ENCODE data around the gene ZFAND2A. TPM values are rescaled to one million over a fixed set of nuclear protein-coding genes. Genes with fewer than 3 reads are reported as not detected.
"Not testable (repeated sequence)": the region's sequence is repeated elsewhere in the genome, so short reads cannot be mapped to it uniquely, and the experiment has no call there.

The ZFAND2A gene
- total RNA-seq, 1 donor from 2014 or later, result 17.2 TPM

DNA sequence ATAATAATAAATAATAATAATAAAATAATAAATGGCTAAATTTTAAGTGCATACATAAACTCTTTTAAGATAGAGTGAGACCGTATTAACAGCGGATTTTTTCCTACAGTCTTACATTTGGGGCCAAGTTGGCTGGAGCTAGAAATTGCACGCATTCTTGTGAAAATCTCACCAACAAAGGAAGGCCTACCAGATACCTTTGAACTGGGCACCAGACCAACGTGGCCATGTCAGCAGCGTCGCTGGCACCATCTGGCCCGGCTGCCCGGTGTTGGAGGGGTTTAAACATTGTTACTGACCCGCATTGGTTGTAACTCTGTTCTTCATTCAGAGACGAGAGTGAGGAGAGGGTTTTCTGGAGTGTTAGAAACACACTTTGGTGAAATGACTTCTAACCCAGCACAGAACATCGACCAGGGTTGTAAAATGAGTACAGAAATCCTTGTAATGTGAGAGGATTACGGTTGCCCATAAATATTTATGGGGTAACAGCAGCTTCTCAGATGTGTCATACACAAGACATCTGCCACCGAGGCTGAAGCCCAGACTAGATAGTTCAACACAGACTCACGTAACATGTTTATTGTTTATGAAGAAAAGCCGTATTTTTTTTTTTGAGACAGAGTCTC lies 38.1 kb upstream of the ZFAND2A start:
- TF ChIP-seq, protein P1, sequence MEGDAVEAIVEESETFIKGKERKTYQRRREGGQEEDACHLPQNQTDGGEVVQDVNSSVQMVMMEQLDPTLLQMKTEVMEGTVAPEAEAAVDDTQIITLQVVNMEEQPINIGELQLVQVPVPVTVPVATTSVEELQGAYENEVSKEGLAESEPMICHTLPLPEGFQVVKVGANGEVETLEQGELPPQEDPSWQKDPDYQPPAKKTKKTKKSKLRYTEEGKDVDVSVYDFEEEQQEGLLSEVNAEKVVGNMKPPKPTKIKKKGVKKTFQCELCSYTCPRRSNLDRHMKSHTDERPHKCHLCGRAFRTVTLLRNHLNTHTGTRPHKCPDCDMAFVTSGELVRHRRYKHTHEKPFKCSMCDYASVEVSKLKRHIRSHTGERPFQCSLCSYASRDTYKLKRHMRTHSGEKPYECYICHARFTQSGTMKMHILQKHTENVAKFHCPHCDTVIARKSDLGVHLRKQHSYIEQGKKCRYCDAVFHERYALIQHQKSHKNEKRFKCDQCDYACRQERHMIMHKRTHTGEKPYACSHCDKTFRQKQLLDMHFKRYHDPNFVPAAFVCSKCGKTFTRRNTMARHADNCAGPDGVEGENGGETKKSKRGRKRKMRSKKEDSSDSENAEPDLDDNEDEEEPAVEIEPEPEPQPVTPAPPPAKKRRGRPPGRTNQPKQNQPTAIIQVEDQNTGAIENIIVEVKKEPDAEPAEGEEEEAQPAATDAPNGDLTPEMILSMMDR (conservative IDR thresholded peaks at IDR 0.05; ENCODE audit: low read depth, low read length), result no peak
- no peak overlapping the region for H3K4me3 ChIP-seq (ENCODE audit: low read depth, low read length)
- DNase-seq (ENCODE audit: low read depth), result no peak

DNA sequence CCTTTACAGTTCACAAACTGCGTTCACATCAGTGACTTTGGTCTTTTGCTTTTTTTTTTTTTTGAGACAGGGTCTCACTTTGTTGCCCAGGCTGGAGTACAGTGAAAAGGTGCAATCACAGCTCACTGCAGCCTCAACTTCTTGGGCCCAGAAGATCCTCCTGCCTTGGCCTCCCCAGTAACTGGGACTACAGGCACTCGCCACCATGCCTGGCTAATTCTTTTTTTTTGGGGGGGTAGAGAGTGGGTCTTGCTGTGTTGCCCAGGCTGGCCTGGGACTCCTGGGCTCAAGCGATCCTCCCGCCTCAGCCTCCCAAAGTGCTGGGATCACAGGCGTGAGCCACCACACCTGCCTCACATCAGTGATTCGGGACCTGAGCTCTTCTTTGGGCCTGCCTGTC lies 37.0 kb upstream of the ZFAND2A start:
- TF ChIP-seq, protein P1 (conservative IDR thresholded peaks at IDR 0.05; ENCODE audit: low read depth, low read length), result no peak
- no peak for DNase-seq (ENCODE audit: low read depth)
- no peak overlapping the region for H3K4me3 ChIP-seq (ENCODE audit: low read depth, low read length)

DNA sequence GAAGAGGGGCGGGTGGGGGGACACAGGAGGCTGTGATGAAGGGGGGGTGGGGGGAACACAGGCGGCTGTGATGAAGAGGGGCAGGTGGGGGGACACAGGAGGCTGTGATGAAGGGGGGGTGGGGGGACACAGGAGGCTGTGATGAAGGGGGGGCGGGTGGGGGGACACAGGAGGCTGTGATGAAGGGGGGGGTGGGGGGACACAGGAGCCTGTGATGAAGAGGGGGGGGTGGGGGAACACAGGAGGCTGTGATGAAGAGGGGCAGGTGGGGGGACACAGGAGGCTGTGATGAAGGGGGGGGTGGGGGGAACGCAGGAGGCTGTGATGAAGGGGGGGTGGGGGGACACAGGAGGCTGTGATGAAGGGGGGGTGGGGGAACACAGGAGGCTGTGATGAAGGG lies 36.4 kb upstream of the ZFAND2A start:
- H3K4me3 ChIP-seq (ENCODE audit: low read depth, low read length); DNase-seq (ENCODE audit: low read depth): not testable (repeated sequence)

DNA sequence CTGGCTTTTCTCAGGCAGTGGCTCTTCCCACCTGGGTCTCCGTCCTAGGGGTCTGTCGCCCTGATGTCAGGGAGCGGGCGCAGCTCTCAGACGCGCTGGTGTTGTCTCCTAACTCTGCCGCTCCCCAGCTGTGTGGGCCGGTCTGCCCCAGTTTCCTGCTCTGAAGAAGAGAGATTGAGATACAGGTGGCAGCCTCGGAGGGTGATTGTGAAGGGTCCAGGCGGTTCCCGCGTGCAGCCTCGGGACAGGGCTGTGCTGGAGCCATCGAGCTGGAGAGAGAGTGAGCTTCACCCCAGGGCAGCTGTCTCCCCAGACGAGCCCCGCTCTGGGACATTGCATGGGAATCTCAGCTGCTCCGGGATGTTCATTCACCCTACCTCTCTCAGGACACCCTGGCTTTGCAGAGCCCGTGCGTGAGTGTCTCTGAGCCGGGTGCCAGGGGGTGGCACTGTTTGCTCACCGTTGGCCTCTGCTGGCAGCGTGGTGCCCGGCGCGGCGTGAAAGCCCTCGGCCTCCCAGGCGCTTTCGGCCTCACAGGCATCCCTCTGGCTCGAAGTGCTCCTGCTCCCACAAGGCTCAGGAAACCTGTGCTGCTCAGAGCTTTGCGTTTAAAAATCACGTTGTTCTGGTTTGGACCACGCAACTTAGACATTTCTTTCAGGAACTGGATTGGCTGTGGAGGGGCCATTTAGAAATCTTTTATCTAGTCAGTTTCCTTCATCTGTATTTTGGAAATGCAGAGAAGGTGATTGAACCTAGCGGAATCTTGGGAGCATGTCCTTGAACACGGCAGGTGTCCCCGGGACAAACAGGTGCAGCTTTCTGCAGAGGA lies 33.8 kb upstream of the ZFAND2A start:
- TF ChIP-seq, protein P1 (conservative IDR thresholded peaks at IDR 0.05; ENCODE audit: low read depth, low read length), result peak; percentile 81
- no peak for DNase-seq (ENCODE audit: low read depth)
- no peak overlapping the region for H3K4me3 ChIP-seq (ENCODE audit: low read depth, low read length)

DNA sequence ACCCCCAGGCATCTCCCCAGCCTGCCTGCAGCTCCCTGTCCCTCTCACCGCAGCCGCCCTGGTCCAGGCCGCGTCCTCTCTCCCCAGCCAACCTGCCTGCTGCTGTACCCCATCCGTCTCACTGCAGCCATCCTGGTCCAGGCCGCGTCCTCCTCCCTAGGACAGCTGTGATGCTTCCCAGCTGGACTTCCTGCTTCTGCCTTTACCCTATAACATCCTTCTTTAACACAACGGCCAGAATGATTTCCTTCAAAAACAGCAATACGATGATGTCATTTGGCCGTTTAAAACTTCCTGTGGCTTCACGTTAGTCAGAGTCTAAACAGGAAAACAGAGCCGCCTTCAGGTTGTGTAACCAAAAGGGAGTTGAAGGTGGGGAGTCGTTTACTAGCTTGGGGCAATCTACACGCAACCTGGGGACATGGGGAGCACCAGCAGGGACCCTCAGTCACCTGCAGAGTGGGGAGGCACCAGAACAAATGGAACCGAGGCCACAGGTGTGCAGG lies 32.2 kb upstream of the ZFAND2A start:
- TF ChIP-seq, protein P1 (conservative IDR thresholded peaks at IDR 0.05; ENCODE audit: low read depth, low read length), result no peak
- no peak for DNase-seq (ENCODE audit: low read depth)
- no peak overlapping the region for H3K4me3 ChIP-seq (ENCODE audit: low read depth, low read length)

DNA sequence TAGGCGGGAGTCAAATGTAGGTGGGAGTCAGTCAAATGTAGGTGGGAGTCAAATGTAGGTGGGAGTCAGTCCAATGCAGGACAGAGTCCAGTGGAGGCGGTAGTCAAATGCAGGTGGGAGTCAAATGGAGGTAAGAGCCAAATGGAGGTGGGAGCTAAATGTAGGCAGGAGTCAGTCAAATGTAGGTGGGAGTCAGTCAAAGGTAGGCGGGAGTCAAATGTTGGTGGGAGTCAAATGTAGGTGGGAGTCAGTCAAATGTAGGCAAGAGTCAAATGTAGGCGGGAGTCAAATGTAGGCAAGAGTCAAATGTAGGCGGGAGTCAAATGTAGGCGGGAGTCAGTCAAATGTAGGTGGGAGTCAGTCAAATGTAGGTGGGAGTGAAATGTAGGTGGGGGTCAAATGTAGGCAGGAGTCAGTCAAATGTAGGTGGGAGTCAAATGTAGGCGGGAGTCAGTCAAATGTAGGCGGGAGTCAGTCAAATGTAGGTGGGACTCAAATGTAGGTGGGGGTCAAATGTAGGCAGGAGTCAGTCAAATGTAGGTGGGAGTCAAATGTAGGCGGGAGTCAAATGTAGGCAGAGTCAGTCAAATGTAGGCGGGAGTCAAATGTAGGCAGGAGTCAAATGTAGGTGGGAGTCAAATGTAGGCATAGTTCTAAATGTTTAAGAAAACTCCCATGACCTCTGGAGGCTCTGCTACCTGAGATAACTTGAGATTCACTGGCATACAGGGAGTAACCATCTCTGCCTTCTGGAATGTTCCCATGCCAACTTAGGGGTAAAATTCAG lies 30.2 kb upstream of the ZFAND2A start:
- H3K4me3 ChIP-seq (ENCODE audit: low read depth, low read length), result no peak overlapping the region
- no peak for DNase-seq (ENCODE audit: low read depth)
- TF ChIP-seq, protein P1 (conservative IDR thresholded peaks at IDR 0.05; ENCODE audit: low read depth, low read length), result no peak

DNA sequence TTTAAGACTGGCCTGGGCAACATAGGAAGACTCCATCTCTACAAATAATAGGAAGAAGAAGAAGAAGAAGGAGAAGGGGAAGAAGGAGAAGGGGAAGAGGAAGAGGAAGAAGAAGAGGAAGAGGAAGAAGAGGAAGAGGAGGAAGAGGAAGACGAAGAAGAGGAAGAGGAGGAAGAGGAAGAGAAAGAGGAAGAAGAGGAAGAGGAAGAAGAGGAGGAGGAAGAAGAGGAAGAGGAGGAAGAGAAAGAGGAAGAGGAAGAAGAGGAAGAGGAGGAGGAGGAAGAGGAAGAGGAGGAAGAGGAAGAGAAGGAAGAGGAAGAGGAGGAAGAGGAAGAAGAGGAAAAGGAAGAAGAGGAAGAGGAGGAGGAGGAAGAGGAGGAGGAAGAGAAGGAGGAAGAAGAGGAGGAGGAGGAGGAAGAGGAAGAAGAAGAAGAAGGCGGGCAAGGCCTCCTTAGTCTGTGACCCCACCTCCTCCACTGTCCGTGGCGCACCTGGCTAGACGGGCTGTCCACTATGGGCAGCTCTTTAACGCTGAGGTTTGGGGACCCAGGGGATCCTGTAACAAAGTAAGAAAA lies 28.8 kb upstream of the ZFAND2A start:
- DNase-seq (ENCODE audit: low read depth), result no peak
- TF ChIP-seq, protein P1 (conservative IDR thresholded peaks at IDR 0.05; ENCODE audit: low read depth, low read length), result no peak
- no peak overlapping the region for H3K4me3 ChIP-seq (ENCODE audit: low read depth, low read length)

All from epithelial cell of proximal tubule (primary cell).